ENCODE results near the gene ZNF423. TPM values are rescaled to one million over a fixed set of nuclear protein-coding genes. Genes with fewer than 3 reads are reported as not detected.

Gene ZNF423
- total RNA-seq, 2 experiments from 2014 or later, result not detected

- ATAC-seq, result no peak
Measured at GRCh38 chr16:49663081-49664065, 192.5 kb downstream of the ZNF423 start.

GRCh38 chr16:49662569-49662968 lies 193.3 kb downstream of the ZNF423 start:
- POLR2A ChIA-PET, result no interaction called here
- ATAC-seq, result no peak
- H3K9me3 Mint-ChIP-seq (ENCODE audit: insufficient read depth), result no peaks in the 10 kb centered on the region
- H3K27me3 Mint-ChIP-seq (ENCODE audit: low read depth), result no peaks in the 10 kb centered on the region
- no peak for DNase-seq
- no peaks in the 10 kb centered on the region for H3K4me1 Mint-ChIP-seq (ENCODE audit: low read depth)
- no peak overlapping the region for H3K4me3 Mint-ChIP-seq
- no peaks in the 10 kb centered on the region for H3K36me3 Mint-ChIP-seq (ENCODE audit: low read depth)
- CTCF ChIA-PET, result no interaction called here
- H3K27ac Mint-ChIP-seq, result no peak overlapping the region

More at GRCh38 chr16:49663081-49664065, 192.5 kb downstream of the ZNF423 start:
- Mint-ChIP-seq H3K27ac (no peak overlapping the region), H3K36me3 (ENCODE audit: low read depth) (no peaks in the 10 kb centered on the region), H3K9me3 (ENCODE audit: insufficient read depth) (no peaks in the 10 kb centered on the region), H3K27me3 (ENCODE audit: low read depth) (no peaks in the 10 kb centered on the region), H3K4me3 (no peak overlapping the region), H3K4me1 (ENCODE audit: low read depth) (no peaks in the 10 kb centered on the region)
- POLR2A ChIA-PET, result no interaction called here
- CTCF ChIA-PET, result no interaction called here
- no peak for DNase-seq

GRCh38 chr16:49661465-49662187 lies 194.3 kb downstream of the ZNF423 start:
- ATAC-seq, result no peak
- DNase-seq, result no peak
- H3K27ac Mint-ChIP-seq, result no peak overlapping the region
- ChIA-PET POLR2A (no interaction called here), CTCF (no interaction called here)
- H3K36me3 Mint-ChIP-seq (ENCODE audit: low read depth), result no peaks in the 10 kb centered on the region
- H3K27me3 Mint-ChIP-seq (ENCODE audit: low read depth), result no peaks in the 10 kb centered on the region
- H3K9me3 Mint-ChIP-seq (ENCODE audit: insufficient read depth), result no peaks in the 10 kb centered on the region
- H3K4me1 Mint-ChIP-seq (ENCODE audit: low read depth), result no peaks in the 10 kb centered on the region
- no peak overlapping the region for H3K4me3 Mint-ChIP-seq

GRCh38 chr16:49660626-49661025 lies 195.3 kb downstream of the ZNF423 start:
- no peaks in the 10 kb centered on the region for H3K36me3 Mint-ChIP-seq (ENCODE audit: low read depth)
- DNase-seq, result no peak
- no peaks in the 10 kb centered on the region for H3K4me1 Mint-ChIP-seq (ENCODE audit: low read depth)
- no peaks in the 10 kb centered on the region for H3K9me3 Mint-ChIP-seq (ENCODE audit: insufficient read depth)
- H3K27me3 Mint-ChIP-seq (ENCODE audit: low read depth), result no peaks in the 10 kb centered on the region
- no peak overlapping the region for H3K4me3 Mint-ChIP-seq
- POLR2A ChIA-PET, result no interaction called here
- CTCF ChIA-PET, result no interaction called here
- H3K27ac Mint-ChIP-seq, result no peak overlapping the region
- no peak for ATAC-seq

- DNase-seq, result no peak
- Mint-ChIP-seq H3K27me3 (ENCODE audit: low read depth) (no peaks in the 10 kb centered on the region), H3K4me1 (ENCODE audit: low read depth) (no peaks in the 10 kb centered on the region), H3K36me3 (ENCODE audit: low read depth) (no peaks in the 10 kb centered on the region), H3K4me3 (no peak overlapping the region), H3K9me3 (ENCODE audit: insufficient read depth) (no peaks in the 10 kb centered on the region), H3K27ac (no peak overlapping the region)
- POLR2A ChIA-PET, result no interaction called here
- CTCF ChIA-PET, result no interaction called here
- no peak for ATAC-seq
Measured at GRCh38 chr16:49659356-49659755, 196.6 kb downstream of the ZNF423 start.

- POLR2A ChIA-PET, result no interaction called here
- H3K27ac Mint-ChIP-seq, result no peak overlapping the region
- H3K4me3 Mint-ChIP-seq, result no peak overlapping the region
- DNase-seq (no peak), ATAC-seq (no peak)
- H3K9me3 Mint-ChIP-seq (ENCODE audit: insufficient read depth), result no peaks in the 10 kb centered on the region
- no peaks in the 10 kb centered on the region for H3K36me3 Mint-ChIP-seq (ENCODE audit: low read depth)
- H3K27me3 Mint-ChIP-seq (ENCODE audit: low read depth), result no peaks in the 10 kb centered on the region
- CTCF ChIA-PET, result no interaction called here
- no peaks in the 10 kb centered on the region for H3K4me1 Mint-ChIP-seq (ENCODE audit: low read depth)
Measured at GRCh38 chr16:49658531-49658930, 197.4 kb downstream of the ZNF423 start.

GRCh38 chr16:49657736-49658465 lies 198.0 kb downstream of the ZNF423 start:
- no peaks in the 10 kb centered on the region for H3K27me3 Mint-ChIP-seq (ENCODE audit: low read depth)
- peaks cover 2% of the 10 kb centered on the region for H3K4me1 Mint-ChIP-seq (ENCODE audit: low read depth)
- ATAC-seq (no peak), DNase-seq (no peak)
- H3K4me3 Mint-ChIP-seq, result no peak overlapping the region
- CTCF ChIA-PET, result no interaction called here
- no peaks in the 10 kb centered on the region for H3K9me3 Mint-ChIP-seq (ENCODE audit: insufficient read depth)
- H3K27ac Mint-ChIP-seq, result no peak overlapping the region
- POLR2A ChIA-PET, result no interaction called here
- no peaks in the 10 kb centered on the region for H3K36me3 Mint-ChIP-seq (ENCODE audit: low read depth)

- Mint-ChIP-seq H3K27ac (no peak overlapping the region), H3K27me3 (ENCODE audit: low read depth) (no peaks in the 10 kb centered on the region), H3K4me3 (no peak overlapping the region), H3K4me1 (ENCODE audit: low read depth) (peaks cover 2% of the 10 kb centered on the region), H3K9me3 (ENCODE audit: insufficient read depth) (no peaks in the 10 kb centered on the region), H3K36me3 (ENCODE audit: low read depth) (no peaks in the 10 kb centered on the region)
- DNase-seq, result no peak
- POLR2A ChIA-PET, result no interaction called here
- CTCF ChIA-PET, result no interaction called here
- no peak for ATAC-seq
Measured at GRCh38 chr16:49654425-49654824, 201.5 kb downstream of the ZNF423 start.

GRCh38 chr16:49653577-49653976 lies 202.3 kb downstream of the ZNF423 start:
- Mint-ChIP-seq H3K4me1 (ENCODE audit: low read depth) (peaks cover 2% of the 10 kb centered on the region), H3K36me3 (ENCODE audit: low read depth) (no peaks in the 10 kb centered on the region), H3K4me3 (no peak overlapping the region), H3K9me3 (ENCODE audit: insufficient read depth) (no peaks in the 10 kb centered on the region), H3K27ac (no peak overlapping the region), H3K27me3 (ENCODE audit: low read depth) (no peaks in the 10 kb centered on the region)
- ChIA-PET POLR2A (no interaction called here), CTCF (no interaction called here)
- ATAC-seq, result no peak
- DNase-seq, result no peak

GRCh38 chr16:49653173-49653570 lies 202.7 kb downstream of the ZNF423 start:
- H3K4me1 Mint-ChIP-seq (ENCODE audit: low read depth), result peaks cover 2% of the 10 kb centered on the region
- ChIA-PET CTCF (no interaction called here), POLR2A (no interaction called here)
- H3K36me3 Mint-ChIP-seq (ENCODE audit: low read depth), result no peaks in the 10 kb centered on the region
- ATAC-seq, result no peak
- DNase-seq, result no peak
- no peak overlapping the region for H3K4me3 Mint-ChIP-seq
- H3K27me3 Mint-ChIP-seq (ENCODE audit: low read depth), result no peaks in the 10 kb centered on the region
- no peaks in the 10 kb centered on the region for H3K9me3 Mint-ChIP-seq (ENCODE audit: insufficient read depth)
- no peak overlapping the region for H3K27ac Mint-ChIP-seq

- ChIA-PET POLR2A (no interaction called here), CTCF (no interaction called here)
- ATAC-seq, result no peak
- Mint-ChIP-seq H3K9me3 (ENCODE audit: insufficient read depth) (peaks cover 5% of the 10 kb centered on the region), H3K4me1 (ENCODE audit: low read depth) (peaks cover 2% of the 10 kb centered on the region), H3K27me3 (ENCODE audit: low read depth) (no peaks in the 10 kb centered on the region), H3K4me3 (no peak overlapping the region), H3K36me3 (ENCODE audit: low read depth) (no peaks in the 10 kb centered on the region), H3K27ac (no peak overlapping the region)
- no peak for DNase-seq
Measured at GRCh38 chr16:49652456-49653172, 203.3 kb downstream of the ZNF423 start.

All from activated CD8-positive, alpha-beta T cell treated with anti-CD3 and anti-CD28 coated beads, Interleukin-2, amount 10 ng/mL, durations not matched to agents 7 days and 5 days (primary cell).